HepG2 (cell line): ENCODE measurements around the gene NDOR1. TPM values are rescaled to one million over a fixed set of nuclear protein-coding genes. Genes with fewer than 3 reads are reported as not detected.

Source experiments
- AGO1 ChIP-seq: fragments of 200-400 bp; formaldehyde crosslinking; IDR thresholded peaks from 2 replicates; pipeline ENCODE4 v1.6.1; 2017; ENCODE audit warnings: mild to moderate bottlenecking, low read depth, low read length, moderate library complexity; ENCODE audit not compliant: poor library complexity, severe bottlenecking
- E2F1 ChIP-seq: sonication (generic); formaldehyde crosslinking; IDR thresholded peaks from 2 replicates; pipeline ENCODE4 v1.5.0; 2020; ENCODE audit warnings: missing genetic modification reagents
- ETV6 ChIP-seq: sonication (generic); formaldehyde crosslinking; conservative IDR thresholded peaks from 2 replicates; pipeline ENCODE4 v1.4.0; 2020; ENCODE audit warnings: missing genetic modification reagents
- GATAD2A ChIP-seq: IDR thresholded peaks from 2 replicates; pipeline ENCODE4 v1.6.1; 2016
- HNF1A ChIP-seq, 2 experiments: sonication (generic) in 1 of 2; formaldehyde crosslinking in 1 of 2; IDR thresholded peaks; 2 replicates each; pipeline versions ENCODE4 v1.4.0 to v1.6.1; 2016 to 2020; ENCODE audit warnings: borderline replicate concordance in 1 of 2, low read depth in 1 of 2, mild to moderate bottlenecking in 1 of 2, missing genetic modification reagents in 1 of 2
- MED1 ChIP-seq: sonication (generic); formaldehyde crosslinking; IDR thresholded peaks from 2 replicates; pipeline ENCODE4 v1.4.0; 2020; ENCODE audit warnings: missing genetic modification reagents
- NONO ChIP-seq, 2 experiments: fragments of 450-650 bp in 1 of 2; sonication (generic) in 1 of 2; formaldehyde crosslinking in 1 of 2; IDR thresholded peaks in 1 of 2; conservative IDR thresholded peaks in 1 of 2; 2 replicates each; pipeline versions ENCODE4 v1.6.1 to v1.8.0; 2017 to 2022; ENCODE audit warnings: mild to moderate bottlenecking in 1 of 2, missing genetic modification reagents in 1 of 2, moderate library complexity in 1 of 2
- REL ChIP-seq: sonication (generic); formaldehyde crosslinking; conservative IDR thresholded peaks from 2 replicates; pipeline ENCODE4 v1.8.0; 2022; ENCODE audit warnings: mild to moderate bottlenecking, missing genetic modification reagents, moderate library complexity
- SSRP1 ChIP-seq: IDR thresholded peaks from 2 replicates; pipeline ENCODE4 v1.6.1; 2016; ENCODE audit warnings: control low read depth
- XBP1 ChIP-seq: sonication (generic); formaldehyde crosslinking; IDR thresholded peaks from 2 replicates; pipeline ENCODE4 v1.5.0; 2020; ENCODE audit warnings: missing genetic modification reagents
- YEATS2 ChIP-seq: sonication (generic); formaldehyde crosslinking; IDR thresholded peaks from 2 replicates; pipeline ENCODE4 v1.4.0; 2020; ENCODE audit warnings: missing genetic modification reagents, borderline replicate concordance
- ZKSCAN5 ChIP-seq: sonication (generic); formaldehyde crosslinking; IDR thresholded peaks from 2 replicates; pipeline ENCODE4 v1.5.1; 2020; ENCODE audit warnings: mild to moderate bottlenecking, missing genetic modification reagents
- ZNF225 ChIP-seq: sonication (generic); formaldehyde crosslinking; IDR thresholded peaks from 2 replicates; pipeline ENCODE4 v1.4.0; 2020; ENCODE audit warnings: mild to moderate bottlenecking, missing genetic modification reagents
- ZNF292 ChIP-seq: sonication (generic); formaldehyde crosslinking; IDR thresholded peaks from 2 replicates; pipeline ENCODE4 v1.8.1; 2022; ENCODE audit warnings: mild to moderate bottlenecking, low read depth, missing genetic modification reagents, borderline replicate concordance
- ZNF382 ChIP-seq: sonication (generic); formaldehyde crosslinking; IDR thresholded peaks from 2 replicates; pipeline ENCODE4 v1.5.0; 2020; ENCODE audit warnings: missing genetic modification reagents, mild to moderate bottlenecking, borderline replicate concordance
- ZNF549 ChIP-seq: sonication (generic); formaldehyde crosslinking; IDR thresholded peaks from 2 replicates; pipeline ENCODE4 v1.5.0; 2020; ENCODE audit warnings: missing genetic modification reagents
- polyA plus RNA-seq, 8 experiments: library from polyadenylated mRNA; depleted of rRNA in 3 of 8; stranded (reverse) in 7 of 8; unstranded in 1 of 8; fragments of >200 nt; fragmentation: Illumina TruSeq in 4 of 8; extraction: Trizol in 4 of 8; gene quantifications; 2 replicates each; pipeline versions ENCODE4 v1.2.1 to v1.2.3, GENCODE V29; 2011 to 2016; ENCODE audit warnings: low read depth in 4 of 8, missing spikeins in 1 of 8, mixed read lengths in 1 of 8; ENCODE audit not compliant: insufficient read depth in 1 of 8
- total RNA-seq, 5 experiments: library from RNA; depleted of rRNA; stranded (reverse); fragments of >200 nt; fragmentation: Illumina TruSeq; extraction: Trizol; gene quantifications; 2 replicates each; pipeline ENCODE4 v1.2.3, GENCODE V29; 2016; ENCODE audit warnings: low read depth in 1 of 5
- TF ChIP-seq, protein P1 (sequence below): sonication (generic); formaldehyde crosslinking; IDR thresholded peaks from 2 replicates; pipeline ENCODE4 v1.4.0; 2020; ENCODE audit warnings: mild to moderate bottlenecking, missing genetic modification reagents, borderline replicate concordance
- TF ChIP-seq, protein P2 (sequence below): IDR thresholded peaks from 2 replicates; pipeline ENCODE4 v1.6.1; 2018; ENCODE audit warnings: missing genetic modification reagents

The NDOR1 gene
- total and polyA plus RNA-seq, 2 of the 13 experiments (the other 11 are each of a cell fraction or from before 2014, with no cell fraction given): 3.6 to 8.7 TPM

DNA sequence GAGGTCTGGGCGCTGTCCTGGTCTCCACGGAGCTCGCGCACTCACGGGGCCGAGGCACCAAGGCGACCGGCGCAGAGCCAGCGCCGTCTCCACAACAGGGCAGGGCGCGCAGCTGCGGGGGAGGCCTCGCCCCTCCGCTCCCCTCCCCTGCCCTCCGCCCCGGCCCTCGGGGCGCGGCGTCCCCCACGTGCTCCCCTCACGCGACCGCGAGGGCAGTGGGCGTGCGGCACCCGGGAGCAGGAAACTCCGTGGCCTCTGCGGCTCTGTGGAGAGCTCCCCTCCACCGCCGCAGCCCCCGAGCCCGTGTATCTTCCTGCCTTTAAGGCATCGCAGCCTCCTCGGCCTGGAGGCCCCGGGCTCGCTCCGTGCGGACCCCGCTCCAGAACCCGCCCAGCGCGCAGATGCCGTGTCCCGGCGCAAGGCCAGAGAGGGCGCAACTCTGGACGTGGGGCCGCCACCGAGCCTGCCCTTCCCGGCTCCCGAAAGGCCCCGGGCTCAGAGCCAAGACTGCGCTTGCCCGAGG is 34.9 kb downstream of the NDOR1 start (continued):
- TF ChIP-seq NONO (IDR thresholded peaks at IDR 0.05) (no peak), NONO (CRISPR knock-in tag; conservative IDR thresholded peaks at IDR 0.05) (peak; percentile 56; the same call in 1 of the 2 replicates), SSRP1 (CRISPR knock-in tag) (no peak), MED1 (CRISPR knock-in tag) (peak; percentile 80), ETV6 (CRISPR knock-in tag) (peak; percentile 73), GATAD2A (peak; percentile 46), E2F1 (CRISPR knock-in tag) (no peak), ZNF382 (CRISPR knock-in tag) (no peak), ZNF225 (peak; percentile 86), ZNF292 (CRISPR knock-in tag) (no peak), YEATS2 (CRISPR knock-in tag) (no peak; the same call in 1 of the 2 replicates), ZNF549 (CRISPR knock-in tag) (no peak), HNF1A (IDR thresholded peaks at IDR 0.05; ENCODE audit: low read depth) (no peak; the same call in 1 of the 2 replicates), HNF1A (CRISPR knock-in tag; IDR thresholded peaks at IDR 0.05; ENCODE audit: borderline replicate concordance) (peak; percentile 75; the same call in 1 of the 2 replicates), ZKSCAN5 (CRISPR knock-in tag) (no peak), XBP1 (CRISPR knock-in tag) (no peak), AGO1 (no peak), REL (0 out of 2 replicates have a peak, but pooled peaks have one; percentile 65)
- TF ChIP-seq, protein P1, sequence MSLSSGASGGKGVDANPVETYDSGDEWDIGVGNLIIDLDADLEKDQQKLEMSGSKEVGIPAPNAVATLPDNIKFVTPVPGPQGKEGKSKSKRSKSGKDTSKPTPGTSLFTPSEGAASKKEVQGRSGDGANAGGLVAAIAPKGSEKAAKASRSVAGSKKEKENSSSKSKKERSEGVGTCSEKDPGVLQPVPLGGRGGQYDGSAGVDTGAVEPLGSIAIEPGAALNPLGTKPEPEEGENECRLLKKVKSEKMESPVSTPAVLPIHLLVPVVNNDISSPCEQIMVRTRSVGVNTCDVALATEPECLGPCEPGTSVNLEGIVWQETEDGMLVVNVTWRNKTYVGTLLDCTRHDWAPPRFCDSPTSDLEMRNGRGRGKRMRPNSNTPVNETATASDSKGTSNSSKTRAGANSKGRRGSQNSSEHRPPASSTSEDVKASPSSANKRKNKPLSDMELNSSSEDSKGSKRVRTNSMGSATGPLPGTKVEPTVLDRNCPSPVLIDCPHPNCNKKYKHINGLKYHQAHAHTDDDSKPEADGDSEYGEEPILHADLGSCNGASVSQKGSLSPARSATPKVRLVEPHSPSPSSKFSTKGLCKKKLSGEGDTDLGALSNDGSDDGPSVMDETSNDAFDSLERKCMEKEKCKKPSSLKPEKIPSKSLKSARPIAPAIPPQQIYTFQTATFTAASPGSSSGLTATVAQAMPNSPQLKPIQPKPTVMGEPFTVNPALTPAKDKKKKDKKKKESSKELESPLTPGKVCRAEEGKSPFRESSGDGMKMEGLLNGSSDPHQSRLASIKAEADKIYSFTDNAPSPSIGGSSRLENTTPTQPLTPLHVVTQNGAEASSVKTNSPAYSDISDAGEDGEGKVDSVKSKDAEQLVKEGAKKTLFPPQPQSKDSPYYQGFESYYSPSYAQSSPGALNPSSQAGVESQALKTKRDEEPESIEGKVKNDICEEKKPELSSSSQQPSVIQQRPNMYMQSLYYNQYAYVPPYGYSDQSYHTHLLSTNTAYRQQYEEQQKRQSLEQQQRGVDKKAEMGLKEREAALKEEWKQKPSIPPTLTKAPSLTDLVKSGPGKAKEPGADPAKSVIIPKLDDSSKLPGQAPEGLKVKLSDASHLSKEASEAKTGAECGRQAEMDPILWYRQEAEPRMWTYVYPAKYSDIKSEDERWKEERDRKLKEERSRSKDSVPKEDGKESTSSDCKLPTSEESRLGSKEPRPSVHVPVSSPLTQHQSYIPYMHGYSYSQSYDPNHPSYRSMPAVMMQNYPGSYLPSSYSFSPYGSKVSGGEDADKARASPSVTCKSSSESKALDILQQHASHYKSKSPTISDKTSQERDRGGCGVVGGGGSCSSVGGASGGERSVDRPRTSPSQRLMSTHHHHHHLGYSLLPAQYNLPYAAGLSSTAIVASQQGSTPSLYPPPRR (CRISPR knock-in tag): peak; percentile 32; the same call in 1 of the 2 replicates
- TF ChIP-seq, protein P2, sequence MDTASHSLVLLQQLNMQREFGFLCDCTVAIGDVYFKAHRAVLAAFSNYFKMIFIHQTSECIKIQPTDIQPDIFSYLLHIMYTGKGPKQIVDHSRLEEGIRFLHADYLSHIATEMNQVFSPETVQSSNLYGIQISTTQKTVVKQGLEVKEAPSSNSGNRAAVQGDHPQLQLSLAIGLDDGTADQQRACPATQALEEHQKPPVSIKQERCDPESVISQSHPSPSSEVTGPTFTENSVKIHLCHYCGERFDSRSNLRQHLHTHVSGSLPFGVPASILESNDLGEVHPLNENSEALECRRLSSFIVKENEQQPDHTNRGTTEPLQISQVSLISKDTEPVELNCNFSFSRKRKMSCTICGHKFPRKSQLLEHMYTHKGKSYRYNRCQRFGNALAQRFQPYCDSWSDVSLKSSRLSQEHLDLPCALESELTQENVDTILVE (CRISPR knock-in tag): peak; percentile 96
